ENCODE results near the gene BAIAP2L1. TPM values are rescaled to one million over a fixed set of nuclear protein-coding genes. Genes with fewer than 3 reads are reported as not detected.

Gene BAIAP2L1
- total RNA-seq, 1 donor from 2014 or later = 21.1 TPM

DNA sequence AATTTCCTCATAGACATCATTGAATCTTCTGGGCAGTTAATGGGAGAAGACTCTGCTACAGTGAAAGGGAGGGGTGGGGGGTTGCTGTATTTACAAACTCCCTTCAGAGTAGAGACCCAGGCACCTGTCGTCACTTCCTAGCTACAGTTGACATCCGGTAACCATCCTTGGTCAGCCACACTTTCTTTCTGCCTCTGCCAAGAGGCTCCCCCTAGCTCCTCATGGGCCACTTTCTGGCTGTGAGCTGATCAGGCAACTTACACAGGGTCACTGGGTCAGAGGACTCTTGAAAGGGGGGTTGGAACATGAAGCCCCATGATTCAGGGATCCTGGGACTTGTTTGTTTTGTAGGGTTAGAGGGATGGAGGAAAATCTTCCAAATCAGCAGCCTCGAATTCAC, 150.1 kb downstream of the BAIAP2L1 start:
- intact Hi-C loops (cut with DNase I) = no loop called here
- Histone ChIP-seq H3K4me3 (peak overlapping the region; percentile 91), H3K27me3 (ENCODE audit: low read depth) (no peaks in the 10 kb centered on the region), H3K4me1 (peaks cover 68% of the 10 kb centered on the region), H3K9me3 (no peaks in the 10 kb centered on the region), H3K27ac (peak overlapping the region; percentile 89), H3K36me3 (no peaks in the 10 kb centered on the region)
- ATAC-seq (no peak), DNase-seq (no peak)
- TF ChIP-seq, protein P1, sequence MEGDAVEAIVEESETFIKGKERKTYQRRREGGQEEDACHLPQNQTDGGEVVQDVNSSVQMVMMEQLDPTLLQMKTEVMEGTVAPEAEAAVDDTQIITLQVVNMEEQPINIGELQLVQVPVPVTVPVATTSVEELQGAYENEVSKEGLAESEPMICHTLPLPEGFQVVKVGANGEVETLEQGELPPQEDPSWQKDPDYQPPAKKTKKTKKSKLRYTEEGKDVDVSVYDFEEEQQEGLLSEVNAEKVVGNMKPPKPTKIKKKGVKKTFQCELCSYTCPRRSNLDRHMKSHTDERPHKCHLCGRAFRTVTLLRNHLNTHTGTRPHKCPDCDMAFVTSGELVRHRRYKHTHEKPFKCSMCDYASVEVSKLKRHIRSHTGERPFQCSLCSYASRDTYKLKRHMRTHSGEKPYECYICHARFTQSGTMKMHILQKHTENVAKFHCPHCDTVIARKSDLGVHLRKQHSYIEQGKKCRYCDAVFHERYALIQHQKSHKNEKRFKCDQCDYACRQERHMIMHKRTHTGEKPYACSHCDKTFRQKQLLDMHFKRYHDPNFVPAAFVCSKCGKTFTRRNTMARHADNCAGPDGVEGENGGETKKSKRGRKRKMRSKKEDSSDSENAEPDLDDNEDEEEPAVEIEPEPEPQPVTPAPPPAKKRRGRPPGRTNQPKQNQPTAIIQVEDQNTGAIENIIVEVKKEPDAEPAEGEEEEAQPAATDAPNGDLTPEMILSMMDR (IDR thresholded peaks at IDR 0.05) = no peak

DNA sequence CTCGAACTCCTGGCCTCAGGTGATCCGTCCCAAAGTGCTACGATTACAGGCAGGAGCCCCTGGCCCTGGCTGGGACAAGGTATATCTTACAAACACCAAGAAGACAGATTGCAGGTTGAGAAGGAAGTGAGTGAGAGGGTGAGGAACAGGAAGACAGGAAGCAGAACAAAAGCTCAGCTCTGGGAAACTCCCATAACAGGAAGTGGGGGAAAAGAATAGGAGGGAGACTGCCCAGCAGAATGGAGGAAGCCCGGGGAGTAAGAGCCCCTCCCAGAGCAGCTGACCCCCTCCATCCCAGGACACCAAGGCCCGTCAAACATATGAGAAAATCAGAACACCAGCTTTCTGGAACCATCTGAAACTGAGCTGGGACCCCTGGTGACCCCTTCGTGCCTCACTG, 151.8 kb downstream of the BAIAP2L1 start:
- no peak for DNase-seq
- no peak overlapping the region for H3K4me3 ChIP-seq
- intact Hi-C loops (cut with DNase I) = no loop called here
- H3K4me1 ChIP-seq = peaks cover 69% of the 10 kb centered on the region
- peak overlapping the region; percentile 89 for H3K27ac ChIP-seq
- H3K27me3 ChIP-seq (ENCODE audit: low read depth) = no peaks in the 10 kb centered on the region
- peaks cover 5% of the 10 kb centered on the region for H3K36me3 ChIP-seq
- TF ChIP-seq, protein P1 (IDR thresholded peaks at IDR 0.05) = no peak
- H3K9me3 ChIP-seq = no peaks in the 10 kb centered on the region
- no peak for ATAC-seq

DNA sequence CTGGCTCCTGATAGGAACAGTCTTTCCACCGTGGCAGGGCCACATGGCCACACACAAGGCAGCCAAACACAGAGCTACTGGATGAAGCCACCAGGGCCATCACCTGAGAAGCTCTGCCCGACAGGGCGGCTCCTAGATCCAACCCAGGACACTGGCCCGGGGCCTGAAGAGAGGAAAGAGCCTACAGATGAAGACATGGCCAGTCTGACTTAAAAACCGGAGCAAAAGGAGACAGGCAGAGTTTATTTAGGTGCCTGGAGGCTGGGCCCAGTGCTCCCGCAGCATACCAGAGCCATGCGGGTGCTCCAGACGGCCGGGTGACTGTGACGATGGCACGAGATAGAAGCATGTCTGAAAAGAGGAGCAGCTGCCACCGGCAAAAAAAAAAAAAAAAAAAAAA, 152.7 kb downstream of the BAIAP2L1 start:
- Histone ChIP-seq H3K27ac (peak overlapping the region; percentile 89), H3K27me3 (ENCODE audit: low read depth) (no peaks in the 10 kb centered on the region), H3K4me3 (no peak overlapping the region), H3K4me1 (peaks cover 65% of the 10 kb centered on the region), H3K36me3 (peaks cover 15% of the 10 kb centered on the region), H3K9me3 (no peaks in the 10 kb centered on the region)
- TF ChIP-seq, protein P1 (IDR thresholded peaks at IDR 0.05) = no peak
- intact Hi-C loops (cut with DNase I) = no loop called here
- DNase-seq (no peak), ATAC-seq (no peak)

DNA sequence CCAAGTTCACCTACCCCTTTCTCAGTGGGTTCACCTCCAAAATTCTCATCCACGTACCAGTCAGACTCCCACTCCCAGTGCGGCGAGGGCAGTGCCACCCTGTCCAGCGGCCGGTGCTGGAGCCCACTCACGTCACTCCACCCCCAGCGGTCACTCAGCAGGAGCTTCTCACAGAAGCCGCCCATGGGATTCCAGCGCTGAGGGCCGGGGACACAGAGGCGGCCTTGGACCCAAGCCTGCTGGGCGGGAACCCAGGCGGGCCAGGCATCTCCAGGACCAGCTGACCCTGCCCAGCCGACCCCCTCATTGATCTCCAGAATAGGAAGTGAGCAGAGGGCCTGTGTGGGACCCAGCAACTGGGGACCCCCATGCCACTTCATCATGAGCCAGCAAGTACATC, 156.0 kb downstream of the BAIAP2L1 start:
- peaks cover 28% of the 10 kb centered on the region for H3K36me3 ChIP-seq
- H3K27me3 ChIP-seq (ENCODE audit: low read depth) = no peaks in the 10 kb centered on the region
- intact Hi-C loops (cut with DNase I) = no loop called here
- H3K4me1 ChIP-seq = peaks cover 44% of the 10 kb centered on the region
- TF ChIP-seq, protein P1 (IDR thresholded peaks at IDR 0.05) = no peak
- ATAC-seq (no peak), DNase-seq (no peak)
- no peak overlapping the region for H3K4me3 ChIP-seq
- H3K27ac ChIP-seq = peak overlapping the region; percentile 55
- H3K9me3 ChIP-seq = no peaks in the 10 kb centered on the region

DNA sequence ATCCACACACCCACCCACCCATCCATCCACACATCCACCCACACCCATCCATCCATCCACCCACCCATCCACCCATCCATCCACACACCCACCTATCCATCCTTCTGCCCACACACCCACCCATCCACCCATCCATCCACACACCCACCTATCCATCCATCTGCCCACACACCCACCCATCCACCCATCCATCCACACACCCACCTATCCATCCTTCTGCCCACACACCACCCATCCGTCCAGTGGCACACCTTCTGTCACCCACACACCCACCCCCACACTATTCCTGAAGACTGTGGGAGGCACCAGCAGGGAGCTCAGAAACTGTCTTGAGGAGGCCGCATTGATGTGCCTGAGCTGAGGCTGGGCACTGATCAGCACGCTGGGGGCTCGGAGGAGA, 158.0 kb downstream of the BAIAP2L1 start:
- Histone ChIP-seq H3K4me3 (no peak overlapping the region), H3K27ac (no peak overlapping the region), H3K36me3 (peaks cover 47% of the 10 kb centered on the region), H3K9me3 (no peaks in the 10 kb centered on the region), H3K4me1 (peaks cover 25% of the 10 kb centered on the region), H3K27me3 (ENCODE audit: low read depth) (no peaks in the 10 kb centered on the region)
- ATAC-seq = no peak
- intact Hi-C loops (cut with DNase I) = no loop called here
- no peak for DNase-seq
- TF ChIP-seq, protein P1 (IDR thresholded peaks at IDR 0.05) = no peak

DNA sequence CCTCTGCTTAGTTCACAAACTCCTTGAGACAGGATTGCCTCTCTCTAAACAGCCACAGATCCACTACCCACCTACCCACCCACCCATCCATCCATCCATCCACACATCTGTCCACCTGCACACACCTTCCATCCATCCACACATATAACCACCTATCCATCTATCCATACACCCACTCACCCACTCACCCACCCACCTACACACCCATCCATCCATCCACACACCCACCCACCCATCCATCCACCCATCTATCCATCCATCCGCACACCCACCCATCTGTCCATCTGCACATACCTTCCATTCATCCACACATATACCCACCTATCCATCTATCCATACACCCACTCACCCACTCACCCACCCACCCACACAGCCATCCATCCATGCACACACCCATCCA, 158.5 kb downstream of the BAIAP2L1 start:
- Histone ChIP-seq H3K4me1 (peaks cover 19% of the 10 kb centered on the region), H3K4me3 (no peak overlapping the region), H3K9me3 (no peaks in the 10 kb centered on the region), H3K36me3 (peaks cover 50% of the 10 kb centered on the region), H3K27me3 (ENCODE audit: low read depth) (no peaks in the 10 kb centered on the region), H3K27ac (no peak overlapping the region)
- DNase-seq (no peak), ATAC-seq (no peak)
- TF ChIP-seq, protein P1 (IDR thresholded peaks at IDR 0.05) = no peak
- intact Hi-C loops (cut with DNase I) = no loop called here

Measured in lower lobe of right lung (tissue), 2 donors.